Hepatic stellate cell (primary cell): ENCODE results near the gene PVRIG.
"Not testable (repeated sequence)": the region's sequence is repeated elsewhere in the genome, so short reads cannot be mapped to it uniquely, and the experiment has no call there.

Source experiments
- DNase-seq: peaks from one replicate; pipeline ENCODE4 v3.0.0; 2011; ENCODE audit warnings: low spot score

The PVRIG gene

DNA sequence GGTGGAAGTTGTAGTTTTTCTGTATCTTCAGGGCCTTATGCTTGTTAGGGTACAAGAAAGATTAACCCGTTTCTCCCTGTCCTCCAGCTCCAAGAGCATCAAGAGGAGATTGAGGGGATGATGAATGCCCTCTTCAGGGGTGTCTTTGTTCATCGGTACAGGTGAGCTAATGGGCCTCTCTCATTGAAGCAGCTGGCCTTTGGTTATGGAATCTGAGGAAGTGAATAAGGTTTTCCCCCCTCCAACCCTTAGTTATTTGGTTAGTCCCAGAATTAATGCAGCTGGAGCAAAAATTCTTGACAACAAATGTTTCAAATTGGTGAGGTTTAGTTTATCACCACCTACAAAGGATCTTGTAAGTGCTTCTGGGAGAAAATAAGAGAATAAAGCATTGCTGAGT, 24.5 kb upstream of the PVRIG start:
- DNase-seq = no peak

DNA sequence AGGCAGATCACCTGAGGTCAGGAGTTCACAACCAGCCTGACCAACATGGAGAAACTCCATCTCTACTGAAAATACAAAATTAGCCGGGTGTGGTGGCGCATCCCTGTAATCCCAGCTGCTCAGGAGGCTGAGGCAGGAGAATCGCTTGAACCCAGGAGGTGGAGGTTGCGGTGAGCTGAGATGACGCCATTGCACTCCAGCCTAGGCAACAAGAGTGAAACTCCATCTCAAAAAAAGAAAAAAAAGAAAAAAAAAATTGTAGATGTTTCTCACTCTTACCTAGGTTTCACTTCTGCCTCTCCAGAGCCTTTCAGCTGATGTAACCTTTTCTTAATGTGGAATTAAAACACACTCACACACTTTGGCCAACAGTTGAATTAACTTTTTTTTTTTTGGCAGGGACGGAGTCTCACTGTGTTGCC, 23.8 kb upstream of the PVRIG start:
- not testable (repeated sequence) for DNase-seq

DNA sequence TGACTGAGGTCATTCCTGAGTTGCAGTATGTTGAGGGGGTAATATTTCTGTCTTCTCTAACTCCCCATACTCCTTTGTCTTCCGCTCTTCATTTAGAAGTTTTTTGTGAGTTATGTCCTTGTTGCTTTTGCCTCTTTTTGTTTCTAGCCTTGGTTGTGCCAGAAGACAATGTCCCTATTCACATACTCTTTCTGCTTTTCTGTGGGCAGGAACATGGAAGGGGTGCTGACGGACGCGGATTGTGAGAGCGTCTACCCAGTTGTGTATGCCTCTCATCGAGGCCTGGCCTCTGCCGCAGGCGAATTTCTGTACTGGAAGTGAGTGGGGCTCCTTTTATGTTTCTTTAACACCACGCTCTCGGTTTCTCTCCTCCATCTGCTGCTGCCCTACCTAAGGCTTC, 21.5 kb upstream of the PVRIG start:
- DNase-seq = no peak

GRCh38 chr7:100200693-100201092, 19.1 kb upstream of the PVRIG start:
- no peak for DNase-seq

- no peak for DNase-seq
These were observed 15.3 kb upstream of the PVRIG start for GRCh38 chr7:100204454-100204853.

GRCh38 chr7:100208911-100209408, 10.8 kb upstream of the PVRIG start:
- no peak for DNase-seq

GRCh38 chr7:100209493-100209892, 10.3 kb upstream of the PVRIG start:
- DNase-seq = no peak

DNA sequence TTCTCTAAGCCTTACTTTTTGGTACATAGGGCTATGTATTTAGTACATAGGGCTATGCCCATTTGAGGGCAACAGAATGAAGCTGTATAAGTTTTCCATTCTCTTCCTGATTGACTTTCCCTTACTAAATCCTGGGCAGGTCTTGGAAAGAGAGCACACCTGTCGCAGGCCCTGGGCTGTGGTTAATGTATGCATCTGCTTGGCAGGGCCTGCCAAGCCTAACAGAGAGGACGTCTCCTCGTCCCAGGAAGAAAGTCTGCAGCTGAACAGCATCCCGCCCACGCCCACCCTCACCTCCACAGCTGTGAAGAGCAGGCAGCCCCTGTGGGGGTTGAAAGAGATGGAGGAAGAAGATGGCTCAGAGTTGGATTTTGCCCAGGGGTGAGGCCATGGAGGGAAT, 8.9 kb upstream of the PVRIG start:
- DNase-seq = no peak

DNA sequence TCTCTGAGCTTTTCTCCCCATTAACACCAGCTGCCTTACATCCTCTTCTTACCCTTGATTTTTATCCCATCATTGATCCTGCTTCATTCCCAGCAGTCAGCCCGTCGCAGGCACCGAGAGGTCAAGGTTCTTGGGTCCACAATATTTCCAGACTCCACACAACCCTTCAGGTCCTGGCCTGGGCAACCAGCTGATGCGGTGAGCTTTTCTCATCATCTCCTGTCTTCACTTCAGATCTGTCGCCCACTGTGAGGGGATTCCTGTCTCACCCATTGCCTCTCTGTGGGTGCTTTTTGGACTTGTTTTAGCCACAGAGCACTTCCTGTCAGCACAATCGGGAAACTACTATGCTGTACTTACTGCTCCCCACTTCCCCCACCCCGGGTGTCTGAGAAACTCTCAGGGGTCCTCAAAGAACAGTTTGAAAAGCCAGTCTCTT, 8.4 kb upstream of the PVRIG start:
- DNase-seq = no peak

DNA sequence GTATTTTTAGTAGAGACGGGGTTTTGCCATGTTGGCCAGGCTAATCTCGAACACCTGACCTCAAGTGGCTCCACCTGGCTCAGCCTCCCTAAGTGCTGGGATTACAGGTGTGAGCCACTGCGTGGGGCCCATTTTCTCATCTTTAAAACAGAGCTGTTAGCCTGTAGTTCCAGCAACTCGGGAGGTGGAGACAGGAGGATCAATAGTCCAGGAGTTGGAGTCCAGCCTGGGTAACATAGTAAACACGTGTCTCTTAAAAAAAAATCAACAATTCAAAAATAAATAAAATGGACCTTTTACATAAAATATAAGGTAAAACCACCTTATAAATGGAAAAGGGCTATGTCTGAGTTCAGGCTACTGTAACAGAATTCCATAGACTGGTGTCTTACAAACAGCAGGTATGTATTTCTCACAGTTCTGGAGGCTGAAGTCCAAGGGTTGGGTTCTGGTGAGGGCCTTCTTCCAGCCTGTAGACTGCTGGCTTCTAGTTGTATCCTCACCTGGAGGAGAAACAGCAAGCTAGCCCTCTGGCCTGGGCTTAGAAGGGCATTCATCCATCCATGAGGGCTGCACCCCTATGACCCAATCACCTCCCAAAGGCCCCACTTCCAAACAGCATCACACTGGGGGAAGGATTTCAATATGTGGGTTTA, 7.0 kb upstream of the PVRIG start:
- DNase-seq = no peak

GRCh38 chr7:100213672-100214071, 6.1 kb upstream of the PVRIG start:
- no peak for DNase-seq

- not testable (repeated sequence) for DNase-seq
These were observed 5.4 kb upstream of the PVRIG start for GRCh38 chr7:100214356-100214755.

DNA sequence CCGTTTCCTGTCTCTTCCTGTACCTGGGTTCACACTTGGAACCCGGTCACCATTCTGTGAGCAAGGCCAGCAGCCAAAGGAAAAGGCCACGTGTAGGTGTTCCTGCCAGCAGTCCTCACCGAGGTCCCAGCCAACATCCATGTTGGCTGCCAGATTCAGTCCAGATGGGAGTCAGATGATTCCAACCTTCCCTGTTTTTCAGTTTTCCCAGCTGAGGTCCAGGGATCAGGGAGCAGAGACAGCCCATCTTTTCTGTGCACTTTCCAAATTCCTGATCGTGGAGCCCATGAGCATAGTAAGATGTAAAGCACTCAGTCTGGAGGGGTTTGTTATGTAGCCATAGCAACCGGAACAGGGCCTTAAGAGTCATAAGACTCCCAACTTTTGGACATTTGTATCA, 3.9 kb upstream of the PVRIG start:
- no peak for DNase-seq

DNA sequence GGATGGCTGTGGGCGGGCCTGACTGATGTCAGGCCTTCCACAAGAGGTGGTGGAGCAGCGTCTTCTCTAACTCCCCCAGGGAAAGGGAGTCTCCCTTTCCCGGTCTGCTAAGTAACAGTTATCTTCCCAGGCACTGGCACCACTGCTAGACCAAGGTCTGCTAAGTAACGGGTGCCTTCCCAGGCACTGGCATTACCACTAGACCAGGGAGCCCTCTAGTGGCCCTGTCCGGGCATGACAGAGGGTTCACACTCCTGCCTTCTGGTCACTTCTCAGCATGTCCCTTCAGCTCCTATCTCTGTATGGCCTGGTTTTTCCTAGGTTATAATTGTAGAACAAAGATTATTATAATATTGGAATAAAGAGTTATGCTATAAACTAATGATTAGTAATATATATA, 1.8 kb upstream of the PVRIG start:
- not testable (repeated sequence) for DNase-seq

DNA sequence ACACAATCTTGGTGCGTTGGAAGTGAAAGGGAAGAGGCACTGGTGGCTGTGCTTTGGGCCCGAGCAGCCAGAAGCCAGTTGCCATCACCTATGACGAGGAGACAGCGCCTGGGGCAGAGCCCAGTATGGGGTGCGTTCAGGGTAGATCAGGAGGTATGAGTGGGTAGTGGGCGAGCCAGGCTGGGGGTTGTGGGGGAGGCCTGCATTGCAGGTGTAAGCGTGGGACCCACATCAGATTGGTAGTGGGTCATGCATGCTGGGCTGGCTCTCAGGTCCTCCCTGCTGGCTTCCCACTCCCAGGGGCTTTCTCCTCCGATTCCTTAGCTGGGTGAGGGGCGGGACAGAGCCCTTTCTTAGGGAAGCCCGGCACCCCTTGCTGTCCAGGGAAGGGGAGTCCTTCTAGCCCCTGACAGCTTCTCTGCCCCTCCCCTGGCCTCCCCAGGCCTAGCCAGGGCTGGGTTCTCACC, 445 bp upstream of the PVRIG start:
- no peak for DNase-seq

GRCh38 chr7:100220586-100221230, 959 bp downstream of the PVRIG start:
- DNase-seq = no peak

DNA sequence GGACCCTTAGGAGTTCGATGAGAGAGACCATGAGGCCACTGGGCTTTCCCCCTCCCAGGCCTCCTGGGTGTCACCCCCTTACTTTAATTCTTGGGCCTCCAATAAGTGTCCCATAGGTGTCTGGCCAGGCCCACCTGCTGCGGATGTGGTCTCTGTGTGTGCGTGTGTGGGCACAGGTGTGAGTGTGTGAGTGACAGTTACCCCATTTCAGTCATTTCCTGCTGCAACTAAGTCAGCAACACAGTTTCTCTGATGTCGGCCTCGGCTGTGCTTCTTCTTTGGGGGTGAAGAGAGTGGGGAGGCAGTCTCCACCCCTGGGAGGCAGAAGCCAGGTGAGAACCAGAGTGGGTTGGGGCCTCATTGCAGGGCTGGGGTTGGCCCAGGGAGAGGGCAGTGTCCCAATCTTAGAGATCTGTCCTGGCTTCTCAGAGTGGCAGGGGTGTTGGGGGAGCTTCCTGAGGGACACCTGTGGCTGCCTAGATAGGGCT, 1.5 kb downstream of the PVRIG start:
- no peak for DNase-seq

GRCh38 chr7:100221767-100222444, 2.2 kb downstream of the PVRIG start:
- no peak for DNase-seq

DNA sequence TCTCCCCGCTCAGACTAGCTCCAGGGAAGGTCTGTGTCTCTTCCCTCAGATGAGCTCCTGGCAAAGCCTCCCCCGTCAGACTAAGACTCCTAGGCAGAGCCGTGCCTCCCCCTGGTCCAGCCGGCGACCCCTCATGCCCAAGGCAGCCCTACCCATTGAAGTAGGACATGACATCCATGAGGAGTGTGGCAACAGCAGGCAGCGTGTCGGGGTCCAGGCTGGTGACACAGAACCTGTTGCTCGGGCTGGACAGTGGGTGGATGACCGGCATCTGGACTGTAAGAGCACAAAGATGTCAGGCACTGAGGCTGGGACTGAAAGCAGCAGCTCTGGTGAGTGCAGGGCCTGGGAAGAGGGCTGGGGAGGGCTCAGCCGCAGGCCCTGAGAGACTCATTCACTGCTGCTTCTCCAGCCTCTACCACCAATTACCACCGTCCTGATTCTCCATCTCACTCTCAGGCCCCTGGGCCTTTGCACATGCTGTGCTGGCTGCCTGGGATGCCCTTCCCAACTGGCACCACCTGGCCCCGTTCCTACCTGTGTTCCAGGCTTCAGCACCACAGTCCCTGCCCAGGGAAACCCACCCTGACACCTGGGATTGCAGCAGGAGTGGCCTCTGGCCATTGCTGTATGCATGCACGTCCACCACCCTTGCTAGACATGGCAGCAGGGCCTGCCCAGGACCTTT, 2.8 kb downstream of the PVRIG start:
- no peak for DNase-seq

DNA sequence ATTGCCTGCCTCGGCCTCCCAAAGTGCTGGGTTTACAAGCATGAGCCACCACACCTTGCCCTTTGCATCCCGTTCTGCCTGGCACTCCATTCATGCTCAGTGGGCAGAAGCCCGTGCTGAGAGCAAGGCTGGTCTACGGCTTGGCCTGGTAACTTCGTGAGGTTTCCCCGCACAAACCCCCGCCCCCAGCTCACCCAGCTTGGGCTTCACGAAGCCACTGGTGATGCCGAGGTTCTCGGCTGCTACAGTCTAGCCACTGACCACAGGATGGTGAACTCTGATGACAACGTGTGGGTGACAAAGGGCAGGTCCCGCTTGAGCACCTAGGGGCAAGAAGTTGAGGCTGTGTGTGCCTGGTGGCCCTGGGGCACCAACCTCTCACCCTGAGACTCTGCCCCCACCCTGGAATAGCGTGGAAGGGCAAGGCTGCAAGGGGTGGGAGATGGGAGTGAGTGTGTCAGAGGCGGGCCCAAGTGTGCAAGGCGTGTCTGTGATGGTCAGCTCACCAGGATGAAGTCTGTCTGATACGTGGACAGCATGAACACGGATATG, 3.7 kb downstream of the PVRIG start:
- DNase-seq = not testable (repeated sequence)

DNA sequence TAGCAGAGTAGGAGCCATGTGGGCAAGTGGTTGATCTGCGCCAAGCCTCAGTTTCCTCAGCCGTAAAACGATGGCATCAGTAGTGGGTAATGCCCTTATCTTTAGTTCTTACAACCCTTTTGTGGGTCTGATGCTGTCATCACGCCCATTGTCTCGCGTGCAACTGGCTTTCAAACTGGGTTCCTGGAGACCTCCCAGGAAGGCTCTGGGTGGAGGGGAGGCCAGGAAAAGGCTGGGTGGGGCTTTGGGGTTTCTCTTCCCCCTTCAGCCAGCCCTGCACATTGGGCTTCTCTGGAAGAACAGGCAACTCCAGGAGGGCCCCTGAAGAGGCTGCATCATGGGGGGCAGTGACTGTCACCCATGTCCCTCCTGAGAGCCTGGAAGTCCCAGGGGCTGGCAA, 5.1 kb downstream of the PVRIG start:
- not testable (repeated sequence) for DNase-seq
